Endometrial microvascular endothelial cells (primary cell): ENCODE results near the gene ERBIN. TPM values are rescaled to one million over a fixed set of nuclear protein-coding genes. Genes with fewer than 3 reads are reported as not detected.
"Not testable (repeated sequence)": the region's sequence is repeated elsewhere in the genome, so short reads cannot be mapped to it uniquely, and the experiment has no call there.

ENCODE experiments used
- in situ Hi-C: cut with HindIII; loops from 2 replicates; pipeline ENCODE4 v1.10.0; 2017; ENCODE audit warnings: low sequenced_read_pairs, low pct_unique_long_range_greater_than_20kb; ENCODE audit errors: inconsistent ontology term
- total RNA-seq: library from RNA; depleted of rRNA; stranded (reverse); fragments of >200 nt; gene quantifications from one replicate; pipeline ENCODE4 v1.2.3, GENCODE V29; 2015; ENCODE audit errors: inconsistent ontology term

Gene ERBIN, protein sequence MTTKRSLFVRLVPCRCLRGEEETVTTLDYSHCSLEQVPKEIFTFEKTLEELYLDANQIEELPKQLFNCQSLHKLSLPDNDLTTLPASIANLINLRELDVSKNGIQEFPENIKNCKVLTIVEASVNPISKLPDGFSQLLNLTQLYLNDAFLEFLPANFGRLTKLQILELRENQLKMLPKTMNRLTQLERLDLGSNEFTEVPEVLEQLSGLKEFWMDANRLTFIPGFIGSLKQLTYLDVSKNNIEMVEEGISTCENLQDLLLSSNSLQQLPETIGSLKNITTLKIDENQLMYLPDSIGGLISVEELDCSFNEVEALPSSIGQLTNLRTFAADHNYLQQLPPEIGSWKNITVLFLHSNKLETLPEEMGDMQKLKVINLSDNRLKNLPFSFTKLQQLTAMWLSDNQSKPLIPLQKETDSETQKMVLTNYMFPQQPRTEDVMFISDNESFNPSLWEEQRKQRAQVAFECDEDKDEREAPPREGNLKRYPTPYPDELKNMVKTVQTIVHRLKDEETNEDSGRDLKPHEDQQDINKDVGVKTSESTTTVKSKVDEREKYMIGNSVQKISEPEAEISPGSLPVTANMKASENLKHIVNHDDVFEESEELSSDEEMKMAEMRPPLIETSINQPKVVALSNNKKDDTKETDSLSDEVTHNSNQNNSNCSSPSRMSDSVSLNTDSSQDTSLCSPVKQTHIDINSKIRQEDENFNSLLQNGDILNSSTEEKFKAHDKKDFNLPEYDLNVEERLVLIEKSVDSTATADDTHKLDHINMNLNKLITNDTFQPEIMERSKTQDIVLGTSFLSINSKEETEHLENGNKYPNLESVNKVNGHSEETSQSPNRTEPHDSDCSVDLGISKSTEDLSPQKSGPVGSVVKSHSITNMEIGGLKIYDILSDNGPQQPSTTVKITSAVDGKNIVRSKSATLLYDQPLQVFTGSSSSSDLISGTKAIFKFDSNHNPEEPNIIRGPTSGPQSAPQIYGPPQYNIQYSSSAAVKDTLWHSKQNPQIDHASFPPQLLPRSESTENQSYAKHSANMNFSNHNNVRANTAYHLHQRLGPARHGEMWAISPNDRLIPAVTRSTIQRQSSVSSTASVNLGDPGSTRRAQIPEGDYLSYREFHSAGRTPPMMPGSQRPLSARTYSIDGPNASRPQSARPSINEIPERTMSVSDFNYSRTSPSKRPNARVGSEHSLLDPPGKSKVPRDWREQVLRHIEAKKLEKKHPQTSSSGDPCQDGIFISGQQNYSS (N-terminal part only)
- 27.5 TPM for total RNA-seq

DNA sequence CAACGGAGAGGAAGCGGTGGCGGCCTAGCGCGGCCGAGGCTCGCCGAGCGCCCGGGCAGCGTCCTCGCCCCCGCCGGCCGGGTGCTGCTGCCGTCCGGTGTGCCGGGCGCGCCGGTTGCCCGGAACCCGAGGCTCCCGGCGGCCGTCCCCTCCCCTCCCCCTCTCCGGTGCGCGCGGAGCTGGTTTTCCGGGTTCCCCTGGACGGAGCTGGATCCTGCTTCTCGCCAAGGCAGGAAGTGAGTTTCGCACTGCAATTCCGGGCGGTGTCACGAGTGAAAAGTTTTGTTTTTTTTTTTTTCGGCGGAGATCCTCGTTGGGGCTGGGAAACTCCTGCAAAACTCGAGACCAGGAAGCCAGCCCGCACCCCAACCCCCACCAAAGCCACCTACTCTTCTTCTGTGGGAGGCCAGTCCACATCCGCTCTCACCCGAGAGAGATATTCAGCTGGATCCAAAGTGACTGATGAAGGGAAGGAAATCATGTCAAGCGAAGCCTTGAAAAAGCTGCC lies at the start of gene ERBIN:
Gene ERBIN (plus strand): TSS at position 300 of the 508 bp plus-strand sequence. CDS start 66,144 bp downstream, outside the sequence.
- in situ Hi-C loops = no loop called here

DNA sequence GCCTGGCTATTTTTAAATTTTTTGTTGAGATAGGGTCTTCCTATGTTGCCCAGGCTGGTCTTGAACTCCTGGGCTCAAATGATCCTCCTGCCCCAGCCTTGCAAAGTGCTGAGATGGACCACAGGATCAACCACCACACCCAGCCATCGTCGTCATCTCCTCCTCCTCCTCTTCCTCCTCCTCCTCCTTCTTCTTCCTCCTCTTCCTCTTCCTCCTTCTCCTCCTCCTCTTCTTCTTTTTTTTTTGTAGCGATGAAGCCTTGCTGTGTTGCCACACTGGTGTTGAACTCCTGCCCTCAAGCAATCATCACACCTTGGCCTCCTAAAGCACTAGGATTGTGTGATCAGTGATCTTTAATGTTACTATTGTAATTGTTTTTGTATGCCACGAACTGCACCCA lies 49.4 kb upstream of the ERBIN start:
- in situ Hi-C loops = no loop called here

GRCh38 chr5:65879668-65880256 lies 46.6 kb upstream of the ERBIN start:
- in situ Hi-C loops = not testable (repeated sequence)

GRCh38 chr5:65880496-65881072 lies 45.8 kb upstream of the ERBIN start:
- in situ Hi-C loops = no loop called here

GRCh38 chr5:65882278-65882677 lies 44.1 kb upstream of the ERBIN start:
- in situ Hi-C loops = no loop called here

DNA sequence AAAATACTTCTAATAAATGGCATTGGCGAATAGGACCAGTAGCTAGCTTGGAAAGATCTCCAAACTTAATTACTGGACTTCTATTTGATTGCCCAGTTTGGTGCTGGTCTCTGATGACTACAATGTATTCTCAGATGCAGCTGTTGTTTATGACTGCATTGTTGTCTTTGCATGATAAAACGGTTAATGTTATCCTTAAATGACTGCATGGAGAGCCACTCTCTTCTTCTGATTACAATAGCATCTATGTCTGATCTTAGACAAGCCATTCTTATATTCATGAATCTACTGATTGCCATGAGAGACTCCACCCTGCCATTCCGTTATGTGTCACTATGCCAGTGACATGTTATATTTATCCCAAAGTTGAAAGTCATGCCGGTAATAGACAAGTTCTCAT lies 42.9 kb upstream of the ERBIN start:
- in situ Hi-C loops = no loop called here

- in situ Hi-C loops = no loop called here
Measured at GRCh38 chr5:65886387-65886786, 40.0 kb upstream of the ERBIN start.

GRCh38 chr5:65892024-65892423 lies 34.4 kb upstream of the ERBIN start:
- in situ Hi-C loops = not testable (repeated sequence)

- in situ Hi-C loops = no loop called here
Measured at GRCh38 chr5:65892801-65893200, 33.6 kb upstream of the ERBIN start.

- in situ Hi-C loops = no loop called here
Measured at GRCh38 chr5:65893749-65894430, 32.5 kb upstream of the ERBIN start.

- in situ Hi-C loops = no loop called here
Measured at GRCh38 chr5:65895891-65896290, 30.5 kb upstream of the ERBIN start.

DNA sequence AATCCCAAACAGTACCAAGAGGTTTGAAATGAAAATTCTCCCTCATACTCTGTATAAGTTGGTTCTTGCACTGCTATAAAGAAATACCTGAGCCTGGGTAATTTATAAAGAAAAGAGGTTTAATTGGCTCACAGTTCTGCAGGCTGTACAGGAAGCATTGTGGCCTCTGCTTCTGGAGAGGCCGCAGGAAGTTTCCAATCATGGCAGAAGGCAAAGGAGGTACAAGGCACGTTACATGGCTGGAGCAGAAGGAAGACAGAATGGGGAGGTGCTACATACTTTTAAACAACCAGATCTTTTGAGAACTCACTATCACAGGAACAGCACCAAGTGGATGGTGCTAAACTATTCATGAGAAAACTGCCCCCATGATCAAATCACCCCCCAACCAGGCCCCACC lies 25.6 kb upstream of the ERBIN start:
- in situ Hi-C loops = loop anchor here (25.0 kb wide), 1 partner anchor 187 kb away; no protein-coding TSS in a partner anchor

DNA sequence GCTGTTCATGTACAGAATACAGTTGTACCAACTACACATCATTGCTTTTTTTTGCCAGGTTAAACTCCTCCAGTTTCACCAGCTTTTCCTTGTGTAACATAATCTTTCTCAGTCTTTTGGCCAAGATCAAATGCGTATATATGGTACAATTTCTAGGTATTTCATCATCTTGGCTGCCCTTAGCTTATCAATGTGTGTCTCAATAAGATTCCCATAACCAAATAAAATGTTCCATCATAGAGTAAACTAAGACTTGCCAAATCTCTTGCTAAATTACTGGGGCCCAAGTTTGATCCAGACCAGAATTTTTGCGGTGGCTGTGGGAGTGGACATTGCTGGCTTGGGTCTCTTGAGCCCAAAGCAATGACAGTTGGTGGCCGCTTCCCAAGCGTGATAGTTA lies 24.3 kb upstream of the ERBIN start:
- in situ Hi-C loops = loop anchor here (25.0 kb wide), 1 partner anchor 185 kb away; no protein-coding TSS in a partner anchor

DNA sequence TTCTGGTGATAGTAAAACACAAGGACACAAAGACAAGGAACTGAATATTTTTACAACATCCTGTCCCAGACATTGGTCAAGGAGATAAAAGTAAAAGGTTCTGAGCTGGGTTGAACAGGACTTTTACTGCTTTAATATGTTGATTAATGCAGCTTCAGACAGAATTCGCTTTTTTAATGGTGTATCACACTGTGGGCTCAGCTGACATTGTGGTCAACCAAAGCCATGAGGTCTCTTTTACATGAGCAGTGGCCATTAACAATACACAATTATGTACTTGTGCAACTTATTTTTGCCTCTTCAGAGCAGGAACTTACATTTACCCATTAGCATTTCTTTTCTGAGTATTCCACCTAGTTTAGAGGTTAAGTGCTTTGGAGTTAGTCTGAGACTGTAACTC lies 22.8 kb upstream of the ERBIN start:
- in situ Hi-C loops = loop anchor here (25.0 kb wide), 1 partner anchor 184 kb away; no protein-coding TSS in a partner anchor

DNA sequence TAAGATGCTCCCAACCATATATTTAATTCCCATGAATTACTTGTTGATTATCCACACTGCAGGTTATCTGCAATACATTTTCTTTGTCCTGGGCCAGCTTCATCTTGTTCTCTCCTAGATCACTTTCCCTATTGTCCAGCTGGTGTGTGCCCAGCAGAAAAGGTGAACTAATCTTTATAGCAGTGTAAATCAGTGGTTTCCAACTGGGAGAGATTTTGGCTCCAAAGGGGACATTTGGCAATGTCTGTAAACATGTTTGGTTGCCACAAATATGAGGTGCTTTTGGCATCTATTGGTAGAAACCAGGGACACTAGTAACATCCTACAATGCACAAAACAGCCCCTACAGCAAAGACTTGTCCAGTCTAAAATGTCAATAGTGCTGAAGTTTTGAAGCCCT lies 20.1 kb upstream of the ERBIN start:
- in situ Hi-C loops = loop anchor here (25.0 kb wide), 1 partner anchor 181 kb away; no protein-coding TSS in a partner anchor

- in situ Hi-C loops = loop anchor here (25.0 kb wide), 1 partner anchor 180 kb away; no protein-coding TSS in a partner anchor
Measured at GRCh38 chr5:65907135-65907534, 19.2 kb upstream of the ERBIN start.

- in situ Hi-C loops = loop anchor here (25.0 kb wide), 1 partner anchor 177 kb away; no protein-coding TSS in a partner anchor
Measured at GRCh38 chr5:65910711-65911110, 15.7 kb upstream of the ERBIN start.
